ENCODE measurements around the gene SELENOH.
A peak's percentile ranks its signal among the peaks of the same experiment; 100 is the strongest.

Gene SELENOH

DNA sequence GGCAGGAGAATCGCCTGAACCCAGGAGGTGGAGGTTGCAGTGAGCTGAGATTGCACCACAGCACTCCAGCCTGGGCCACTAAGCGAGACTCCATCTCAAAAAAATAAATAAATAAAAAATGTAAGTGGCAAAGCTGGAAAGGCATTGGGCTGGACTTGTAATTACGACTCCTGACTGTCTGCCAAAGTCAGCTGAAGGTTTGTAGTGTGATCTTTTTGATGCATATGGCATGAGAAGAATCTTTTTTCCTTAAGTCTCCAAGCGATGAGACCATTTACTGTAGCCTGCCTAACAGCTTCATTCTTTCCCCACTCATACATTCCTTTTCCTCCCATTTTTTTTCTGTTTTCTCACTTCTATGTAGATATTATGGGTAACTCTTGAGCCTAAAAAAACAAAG, 45.1 kb downstream of the SELENOH start:
- no peak for DNase-seq

DNA sequence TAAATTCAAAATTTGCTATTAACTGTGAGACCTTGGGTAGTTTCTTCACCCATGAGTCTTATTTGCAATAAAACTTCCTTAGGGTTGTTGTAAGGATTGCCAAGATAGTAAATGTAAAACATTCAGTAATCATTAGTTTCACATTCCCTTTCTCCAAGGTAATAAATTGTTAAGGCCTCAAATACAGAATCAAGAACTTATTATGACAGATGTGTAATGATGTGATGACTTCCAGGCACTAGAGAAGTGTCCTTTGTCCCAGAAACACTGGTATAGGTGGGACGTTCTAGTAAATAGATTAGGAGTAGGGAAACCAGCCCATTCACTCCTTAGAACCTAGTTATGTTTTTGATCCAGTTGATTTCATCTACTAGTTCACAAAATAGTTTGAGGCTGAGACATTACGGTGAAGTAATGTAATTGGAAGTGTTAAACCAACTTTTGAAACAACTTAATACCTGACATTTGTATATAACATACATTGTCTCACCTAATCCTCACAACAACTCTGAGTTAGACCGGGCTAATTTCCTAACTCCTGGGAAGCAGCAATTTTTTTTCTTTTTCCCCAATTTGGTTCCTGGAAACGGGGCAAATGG, 45.8 kb downstream of the SELENOH start:
- no peak for DNase-seq

DNA sequence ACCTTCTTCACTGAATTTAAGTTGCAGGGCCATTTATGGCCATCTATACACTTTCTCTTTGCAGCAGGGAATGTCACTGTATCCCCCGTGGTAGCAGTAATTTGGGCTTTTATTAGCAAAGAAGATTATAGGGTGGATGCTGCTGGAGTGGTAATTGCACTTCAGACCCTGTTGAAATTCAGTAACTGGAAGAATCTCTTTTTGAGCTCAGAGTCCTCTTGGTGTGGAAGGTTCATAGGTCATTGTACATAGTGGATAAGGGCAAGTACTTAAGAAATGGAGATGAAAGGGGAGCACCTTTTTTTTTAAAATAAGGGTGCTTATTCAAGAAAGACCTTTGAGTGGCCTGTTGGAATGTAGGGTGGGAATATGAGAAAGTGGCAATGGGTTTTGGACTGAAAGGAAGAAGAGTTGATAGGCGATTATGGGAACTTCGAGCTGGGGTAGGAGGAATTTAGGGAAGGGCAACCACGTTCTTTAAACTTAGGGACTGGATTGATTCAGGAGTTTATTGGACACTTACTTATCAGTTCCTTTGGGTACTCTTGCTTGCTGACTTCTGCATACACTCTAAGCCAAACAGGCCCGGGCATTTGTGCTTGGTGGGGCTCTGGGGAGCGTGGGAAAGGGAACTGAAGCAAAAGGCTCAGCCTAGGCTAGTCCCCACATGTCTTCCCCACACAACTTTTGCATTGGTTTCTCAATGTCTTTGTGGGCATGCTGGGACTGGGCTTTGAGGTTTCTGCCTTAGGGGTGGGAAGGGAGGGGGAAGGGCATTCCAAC, 46.8 kb downstream of the SELENOH start:
- peak; percentile 95 for DNase-seq

DNA sequence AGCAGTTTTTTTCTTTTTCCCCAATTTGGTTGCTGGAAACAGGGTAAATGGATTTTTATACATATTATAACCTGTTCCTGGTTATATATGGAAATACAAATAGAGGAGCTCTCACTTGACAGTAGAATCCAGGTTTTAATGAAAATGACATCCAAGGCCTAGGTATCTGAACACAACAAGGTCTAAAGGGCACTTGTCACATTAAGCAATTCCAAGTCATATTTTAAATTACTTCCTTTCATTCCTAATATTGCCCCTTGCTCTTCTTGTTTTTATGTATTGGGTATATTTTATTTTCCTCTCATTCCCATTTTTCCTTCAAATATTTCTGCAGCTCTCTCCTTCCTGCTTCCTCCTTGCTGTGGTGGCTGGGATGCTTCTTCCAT, 47.4 kb downstream of the SELENOH start:
- DNase-seq: no peak

DNA sequence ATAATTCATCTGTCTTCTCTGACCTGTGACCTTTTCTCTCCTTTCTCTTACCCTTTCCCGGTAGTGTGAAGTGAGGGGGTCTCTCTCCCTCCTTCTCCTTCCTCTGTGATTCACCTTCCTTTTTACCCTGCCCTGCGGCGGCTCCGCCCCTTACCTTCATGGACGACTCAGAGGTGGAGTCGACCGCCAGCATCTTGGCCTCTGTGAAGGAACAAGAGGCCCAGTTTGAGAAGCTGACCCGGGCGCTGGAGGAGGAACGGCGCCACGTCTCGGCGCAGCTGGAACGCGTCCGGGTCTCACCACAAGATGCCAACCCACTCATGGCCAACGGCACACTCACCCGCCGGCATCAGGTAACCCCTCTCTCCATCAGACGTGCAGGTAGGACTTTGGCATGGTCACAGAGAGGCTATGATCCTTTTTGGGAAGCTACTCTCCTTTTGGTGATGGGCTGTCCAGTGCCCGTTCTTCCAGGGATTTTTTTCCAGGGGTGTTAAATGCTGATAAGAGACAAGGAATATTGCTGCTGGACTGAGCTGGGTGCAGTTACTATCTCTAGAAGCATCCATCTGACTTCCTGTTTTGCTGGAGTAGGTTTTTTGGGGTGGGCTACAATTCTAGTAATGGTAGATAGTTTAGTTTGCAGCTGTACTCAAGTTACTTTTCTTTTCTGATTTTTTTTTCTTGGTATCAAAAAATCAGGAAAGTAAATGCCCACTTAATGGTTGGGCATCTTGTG, 50.2 kb downstream of the SELENOH start:
- no peak for DNase-seq

DNA sequence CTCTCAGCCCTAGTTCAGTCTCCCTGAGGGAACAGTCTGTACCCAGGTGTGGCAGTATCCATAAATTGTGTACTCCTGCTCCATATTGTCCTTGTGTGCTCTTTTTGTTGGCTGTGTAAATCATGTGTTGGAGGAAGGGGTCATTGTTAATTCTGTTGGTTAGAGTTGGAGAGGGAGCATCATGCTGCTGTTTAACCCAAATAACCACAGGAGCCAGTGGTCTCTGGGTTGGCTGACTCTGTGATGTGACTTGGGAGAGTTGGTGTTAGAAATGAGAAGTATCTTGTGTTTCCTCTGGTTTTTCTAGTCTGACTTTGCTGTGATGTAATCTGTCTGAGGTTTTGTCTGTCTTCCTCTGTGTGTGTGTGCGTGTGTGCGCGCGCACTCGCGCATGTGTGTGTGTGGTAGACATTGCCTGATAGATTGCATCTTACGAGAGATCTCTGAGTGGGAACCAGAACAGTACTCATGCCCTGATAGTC, 50.8 kb downstream of the SELENOH start:
- DNase-seq: peak; percentile 100

DNA sequence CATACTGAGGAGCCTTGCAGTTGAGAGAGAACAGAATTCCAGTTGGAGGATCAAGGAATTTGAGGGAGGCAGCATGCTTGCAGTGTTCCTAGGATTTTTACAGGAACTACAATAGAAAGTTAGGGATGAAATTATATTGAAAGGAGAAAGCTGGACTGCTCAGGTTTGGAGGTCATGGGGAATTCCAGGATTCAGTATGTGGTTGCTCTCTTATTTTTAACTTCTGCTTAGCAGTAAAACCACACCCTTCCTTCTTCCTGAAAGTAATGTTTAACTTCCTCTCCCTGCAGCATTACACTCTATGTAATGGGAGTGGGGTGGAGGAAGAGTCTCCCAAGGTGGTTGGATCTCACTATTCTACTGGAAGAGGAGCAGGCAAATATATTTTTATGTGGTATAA, 51.6 kb downstream of the SELENOH start:
- peak; percentile 83 for DNase-seq
